NCI-H146 treated with DMSO at 0.1 percent for 48 hours (cell line): Measurements from ENCODE around the gene IMMT.
"Not testable (repeated sequence)": the region's sequence is repeated elsewhere in the genome, so short reads cannot be mapped to it uniquely, and the experiment has no call there.

Source experiments
- DNase-seq: peaks from one replicate; lab custom pipeline; 2025; ENCODE audit not compliant: unreplicated experiment; lab: John Stamatoyannopoulos, UW

The IMMT gene

DNA sequence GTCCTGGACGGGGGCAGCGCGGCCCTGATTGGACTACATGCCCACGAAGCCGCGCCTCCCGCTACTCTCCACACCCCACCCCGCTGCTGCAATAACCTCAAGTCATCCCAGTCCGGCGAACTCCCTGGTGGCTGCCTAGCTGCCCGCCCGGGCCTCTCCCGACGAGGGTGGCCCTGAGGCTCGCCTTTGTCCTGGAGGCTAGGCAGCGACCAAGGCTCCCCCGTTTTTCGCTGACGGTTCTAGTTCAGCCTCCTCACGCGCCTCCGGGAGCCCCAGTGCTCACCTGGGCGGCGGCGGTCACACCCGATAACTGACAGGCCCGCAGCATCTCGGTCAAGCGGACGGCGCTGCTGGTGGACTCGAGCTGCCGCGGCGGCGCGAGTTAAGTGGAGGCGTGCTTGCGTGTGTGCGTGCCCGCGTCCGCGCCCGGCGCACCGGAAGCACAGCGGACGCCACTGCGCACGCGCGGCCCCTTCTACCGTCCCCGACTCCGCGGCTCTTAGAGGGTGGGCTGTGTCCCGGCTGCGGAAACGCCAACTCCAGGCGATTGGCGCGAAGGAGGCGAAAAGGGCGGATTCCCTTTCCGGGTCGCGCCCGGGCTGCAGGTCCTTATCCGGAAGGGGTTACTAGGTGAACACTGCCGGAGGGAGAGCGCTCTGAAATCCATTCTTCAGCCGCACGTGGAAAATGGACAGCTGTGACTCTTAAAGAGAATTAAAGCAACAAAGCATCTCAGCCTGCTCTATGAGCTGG, at the start of gene IMMT:
TSS of gene IMMT (minus strand) at position 408 of the 753 bp plus-strand sequence. CDS start at position 328, 80 bp downstream.
- peak; percentile 94 for DNase-seq

DNA sequence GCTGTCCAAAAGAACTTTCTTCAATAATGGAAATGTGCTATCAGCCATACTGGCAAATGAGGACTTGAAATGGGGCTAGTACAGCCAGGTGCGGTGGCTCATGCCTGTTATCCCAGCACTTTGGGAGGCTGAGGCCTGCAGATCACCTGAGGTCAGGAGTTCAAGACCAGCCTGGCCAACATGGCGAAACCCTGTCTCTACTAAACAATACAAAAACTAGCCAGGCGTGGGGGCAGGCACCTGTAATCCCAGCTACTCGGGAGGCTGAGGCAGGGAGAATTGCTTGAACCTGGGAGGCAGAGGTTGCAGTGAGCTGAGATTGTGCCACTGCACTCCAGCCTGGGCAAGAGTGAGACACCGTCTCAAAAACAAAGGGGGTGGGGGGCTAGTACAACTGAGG, 49.5 kb upstream of the IMMT start:
- DNase-seq, result not testable (repeated sequence)

DNA sequence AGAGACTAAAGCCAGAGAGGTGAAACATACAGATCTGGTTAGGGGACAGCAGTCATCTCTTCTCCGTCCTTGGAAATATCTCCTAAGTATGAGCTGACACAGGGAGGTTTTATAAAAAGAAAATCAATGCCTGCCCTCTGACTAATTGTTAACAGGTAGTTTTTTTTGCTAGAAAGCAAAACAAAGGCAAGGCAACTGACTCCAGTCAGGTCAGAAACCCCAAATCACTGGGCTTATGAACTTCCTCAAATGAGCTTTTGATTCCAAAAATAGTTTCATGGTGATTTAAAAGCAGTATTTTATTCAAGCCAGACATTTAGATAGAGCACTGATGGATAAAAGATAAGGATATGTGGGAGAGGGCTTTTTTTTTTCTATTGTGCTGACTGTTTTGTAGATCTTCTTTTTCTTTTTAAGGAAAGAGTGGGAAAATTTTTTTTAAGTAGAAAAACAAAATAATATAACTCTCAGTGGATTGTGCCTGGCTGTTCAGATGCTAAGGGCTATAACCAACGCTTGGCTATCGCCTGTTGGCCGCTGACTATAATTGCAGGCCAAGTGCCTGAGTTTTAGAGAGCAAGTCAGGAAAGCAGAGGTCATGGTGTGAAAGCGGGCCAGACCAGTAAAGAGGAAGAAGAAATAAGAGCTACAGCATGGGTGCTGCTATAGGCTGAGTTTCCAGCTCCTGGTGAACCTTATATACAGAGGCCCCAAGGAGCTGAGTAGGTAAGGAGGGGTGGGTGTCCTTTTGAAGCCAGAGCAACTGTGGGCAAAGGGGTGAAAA, 48.9 kb upstream of the IMMT start:
- DNase-seq, result no peak

DNA sequence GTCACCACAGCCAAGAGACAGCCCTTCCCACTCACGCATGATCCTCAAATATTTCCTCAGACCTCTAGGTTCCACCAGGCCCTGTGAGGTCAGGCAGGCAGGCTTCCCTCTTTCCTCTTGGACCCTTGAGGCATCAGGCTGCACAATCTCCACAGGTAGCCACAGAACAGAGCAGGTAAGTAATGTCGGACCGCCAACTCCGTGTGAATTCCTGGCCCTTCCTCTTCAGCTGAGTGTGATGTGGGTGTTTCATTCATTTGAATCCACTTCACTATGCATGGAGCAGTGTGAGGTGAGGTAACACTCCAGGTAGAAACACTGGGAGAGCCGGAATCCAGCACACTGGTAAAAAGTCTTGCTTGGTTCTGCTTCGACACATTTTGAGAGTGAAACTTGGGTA, 48.0 kb upstream of the IMMT start:
- no peak for DNase-seq

DNA sequence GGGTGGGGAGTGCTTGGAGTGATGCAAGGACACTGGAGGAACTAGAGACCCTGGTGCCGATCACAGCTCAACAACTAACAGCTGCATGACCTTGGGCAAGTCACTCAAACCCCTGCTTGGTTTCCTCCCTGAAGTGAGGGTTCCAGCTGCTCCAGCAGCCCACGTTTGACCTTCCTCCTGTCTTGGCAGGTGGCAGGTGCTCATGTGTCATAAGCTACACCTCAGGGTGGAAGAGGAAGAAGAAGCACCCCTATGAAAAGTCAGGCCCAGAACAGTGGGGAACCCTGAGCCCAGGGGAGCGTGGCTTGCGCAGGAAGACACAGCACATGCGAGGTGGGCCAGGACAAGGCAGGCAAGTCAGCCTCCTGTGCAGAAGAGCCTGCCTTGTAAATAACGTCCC, 46.3 kb upstream of the IMMT start:
- DNase-seq, result no peak

DNA sequence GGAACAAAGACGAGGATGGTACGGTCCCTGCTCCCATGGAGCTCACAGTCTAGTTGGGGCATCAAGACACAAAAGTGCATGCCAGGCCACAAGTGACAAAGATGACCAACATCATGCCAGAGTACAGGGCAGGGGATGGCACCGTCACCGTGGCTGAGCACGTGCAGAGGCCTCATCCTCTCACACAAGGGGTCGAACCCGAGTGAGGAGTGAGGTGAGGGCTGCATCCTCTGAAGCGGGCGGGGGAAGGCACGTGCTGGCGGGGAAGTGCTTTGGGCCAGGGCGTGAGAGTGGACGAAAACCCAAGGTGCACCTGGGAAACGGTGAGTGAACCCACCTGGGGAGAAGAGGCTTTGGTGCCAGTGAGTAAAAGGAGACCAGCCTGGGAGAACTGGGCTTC, 45.0 kb upstream of the IMMT start:
- no peak for DNase-seq

DNA sequence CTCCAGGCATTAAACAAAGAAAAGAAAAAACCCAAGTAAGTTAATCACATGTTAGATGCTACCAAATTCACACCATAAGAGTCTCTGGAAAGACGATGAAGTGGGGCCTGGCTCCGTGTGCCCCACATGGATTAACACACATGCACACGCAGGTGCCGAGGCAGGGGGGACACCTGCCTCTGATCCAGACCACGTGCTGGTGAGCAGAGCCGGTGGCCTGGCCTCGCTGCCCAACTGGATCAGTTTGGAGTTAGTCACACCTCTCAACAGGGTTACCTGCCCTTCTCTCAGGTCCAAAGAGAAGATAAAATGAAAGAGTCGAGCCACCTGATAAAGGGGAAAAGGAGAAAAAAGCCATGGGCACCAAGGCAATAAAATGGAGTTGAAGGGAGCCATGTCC, 44.5 kb upstream of the IMMT start:
- DNase-seq, result no peak

DNA sequence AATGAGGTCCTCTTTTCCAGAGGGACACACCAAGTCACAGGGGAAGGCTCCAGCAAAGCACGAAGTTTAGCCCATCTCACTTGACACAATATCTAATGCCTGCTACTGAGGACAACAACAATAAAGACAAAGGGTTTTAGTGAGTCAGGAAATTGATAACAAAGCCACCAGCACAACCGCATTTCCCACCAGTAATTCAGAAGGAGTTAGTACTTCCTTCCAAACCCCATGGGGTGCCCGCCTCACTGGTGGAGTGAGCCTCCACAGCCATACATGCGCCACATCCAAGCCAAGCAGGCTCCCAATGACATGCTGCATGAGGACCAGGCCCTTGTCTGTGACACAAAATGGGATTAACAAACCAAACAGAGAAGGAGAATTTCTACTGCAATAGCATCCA, 44.1 kb upstream of the IMMT start:
- no peak for DNase-seq

DNA sequence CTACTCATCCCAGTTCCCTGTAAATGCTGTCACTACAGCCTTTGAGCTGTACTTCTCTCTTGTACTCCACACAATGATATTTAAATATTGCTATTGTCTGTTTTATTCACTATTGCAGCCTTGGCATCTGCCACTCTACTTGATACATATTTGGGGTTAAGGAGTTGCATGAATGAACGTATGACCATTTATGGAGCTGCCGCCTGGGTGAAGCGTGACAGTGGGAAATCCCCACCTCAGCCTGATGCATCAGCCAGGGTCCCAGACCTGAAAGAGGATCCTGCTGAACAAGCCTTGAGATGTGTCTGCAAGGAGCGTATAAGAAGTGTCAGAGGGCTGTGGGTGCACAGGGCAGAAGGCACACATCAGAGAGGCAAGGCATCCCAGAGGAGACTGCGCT, 43.1 kb upstream of the IMMT start:
- no peak for DNase-seq

DNA sequence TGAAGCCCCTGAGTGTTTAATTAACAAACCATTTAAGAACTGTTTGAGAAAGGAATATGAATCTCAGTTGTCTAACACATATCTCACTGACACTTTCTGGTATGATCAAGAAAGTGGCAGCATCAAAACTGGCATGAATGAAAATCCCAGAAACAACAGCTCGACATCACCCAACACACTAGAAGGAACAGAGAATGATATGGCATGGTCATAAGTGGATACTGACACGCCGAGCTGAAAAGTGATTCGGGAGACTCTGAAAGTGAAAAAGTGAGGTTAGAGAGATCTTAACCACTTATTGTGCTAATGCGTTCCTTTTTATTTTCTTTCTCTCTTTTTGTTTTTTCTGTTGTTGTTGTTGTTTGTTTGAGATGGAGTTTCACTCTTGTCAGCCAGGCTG, 41.9 kb upstream of the IMMT start:
- no peak for DNase-seq

DNA sequence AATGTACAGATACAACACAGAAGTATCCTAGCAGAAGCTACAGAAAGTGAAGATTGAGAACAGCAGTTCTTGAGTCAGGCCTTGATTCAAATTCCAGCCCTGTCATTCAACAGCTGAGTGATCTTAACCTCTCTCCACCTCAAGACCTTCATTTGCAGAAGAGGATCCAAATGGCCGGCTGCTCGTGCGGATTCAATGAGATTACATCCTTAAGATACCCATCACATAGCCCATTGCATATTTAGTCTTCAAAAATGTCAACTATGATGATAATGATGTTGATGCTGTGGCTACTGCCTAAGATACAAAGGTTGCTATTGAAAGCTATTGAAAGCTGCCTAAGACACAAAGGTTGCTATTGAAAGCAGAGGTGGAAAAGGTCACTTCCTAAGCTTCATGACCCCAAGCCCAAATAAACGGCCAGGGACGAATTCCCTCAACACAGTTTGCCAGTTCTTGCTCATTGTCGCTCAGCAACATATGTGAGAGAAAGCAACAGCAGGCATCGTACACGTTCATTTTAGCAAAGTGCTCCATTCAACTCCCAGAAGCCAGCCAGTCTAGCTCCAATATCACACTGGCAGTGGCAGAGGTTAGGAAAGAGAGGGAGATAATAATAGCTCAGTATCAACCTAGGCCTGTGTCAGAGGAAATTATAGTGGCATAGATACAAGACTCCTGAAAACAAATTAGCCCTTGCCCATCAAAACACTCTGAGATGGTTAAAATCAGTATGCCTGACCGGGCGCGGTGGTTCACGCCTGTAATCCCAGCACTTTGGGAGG, 40.1 kb upstream of the IMMT start:
- DNase-seq, result no peak

DNA sequence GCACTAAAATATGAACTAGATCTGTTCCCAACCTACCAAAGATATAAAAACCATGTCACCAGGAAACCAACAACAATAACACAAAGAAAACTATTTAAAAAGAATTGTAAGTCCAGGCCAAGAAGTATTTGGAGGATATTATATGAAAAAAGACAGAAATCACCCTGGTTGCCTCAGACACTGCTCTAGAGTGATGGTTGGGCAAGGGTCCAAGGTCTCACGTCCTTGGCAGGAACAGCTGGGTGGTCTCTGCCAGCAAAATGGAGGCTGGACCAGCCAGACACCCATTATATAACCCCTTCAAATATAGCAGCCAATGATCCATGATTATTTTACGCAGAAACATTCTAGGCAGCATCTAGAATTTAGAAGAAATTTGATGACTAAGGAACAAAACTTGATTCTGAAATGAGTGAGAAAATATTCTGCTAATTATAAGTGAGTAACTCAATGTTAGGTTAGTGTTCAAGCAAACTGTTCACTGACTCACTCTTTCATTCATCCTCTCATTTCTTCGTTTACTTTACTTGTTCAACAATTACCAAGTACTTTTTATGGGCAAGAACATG, 39.4 kb upstream of the IMMT start:
- DNase-seq, result no peak

DNA sequence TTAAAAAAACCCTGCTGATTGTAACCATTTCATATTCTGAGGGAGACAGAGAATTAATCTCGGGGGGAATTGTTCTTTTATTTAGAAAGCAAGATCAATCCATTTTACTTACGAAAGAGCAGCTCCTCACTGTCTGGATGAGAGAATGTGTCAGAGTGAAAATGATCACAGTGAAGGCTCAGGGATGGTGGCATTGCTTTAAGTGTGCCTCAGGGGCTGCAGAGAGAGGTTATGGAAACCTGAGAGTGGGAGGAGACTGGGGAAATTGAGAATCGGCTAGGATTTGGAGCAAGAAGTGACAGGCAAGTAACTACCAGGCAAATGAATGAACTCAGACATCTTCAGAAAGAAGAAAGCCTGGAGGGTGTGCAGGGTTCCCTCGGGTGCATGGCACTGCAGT, 38.2 kb upstream of the IMMT start:
- DNase-seq, result no peak

DNA sequence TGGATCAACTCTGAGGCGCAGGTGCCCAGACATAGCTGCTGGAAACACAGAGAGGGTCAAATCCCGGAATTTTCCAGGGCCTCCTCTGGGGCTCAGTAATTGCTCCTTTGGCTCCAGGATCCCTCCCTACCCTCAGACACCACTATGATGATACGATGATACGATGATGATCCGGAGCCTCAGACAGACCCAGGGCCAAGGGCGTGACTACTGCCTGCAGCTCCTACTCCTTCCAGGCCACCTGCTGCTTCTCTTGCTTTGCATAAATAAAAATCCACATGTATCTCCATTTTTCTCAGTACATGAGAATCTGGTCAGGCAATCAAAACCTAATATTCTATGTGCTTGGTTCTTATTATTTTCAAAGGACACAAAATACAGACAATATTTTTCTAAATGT, 37.6 kb upstream of the IMMT start:
- DNase-seq, result no peak

DNA sequence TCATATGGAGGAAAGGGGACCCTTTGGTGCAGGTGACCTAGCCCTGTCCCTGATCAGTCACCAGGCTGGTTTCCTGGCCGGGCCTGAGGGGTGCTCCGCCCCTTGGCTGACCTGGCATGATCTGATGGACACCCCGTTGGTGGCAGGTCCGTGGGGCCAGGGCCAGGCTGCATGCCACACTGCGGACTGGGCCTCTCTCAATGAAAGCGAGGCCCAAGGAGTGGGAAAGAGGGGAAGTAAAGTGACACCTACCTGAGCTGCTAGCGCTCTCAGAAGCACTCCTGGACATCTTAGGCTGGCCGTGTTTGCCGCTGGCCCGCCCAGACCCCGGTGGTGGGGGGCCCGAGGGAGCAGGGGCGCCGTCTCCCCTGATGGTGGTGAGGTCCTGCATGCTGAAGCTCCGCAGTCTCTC, 37.1 kb upstream of the IMMT start:
- no peak for DNase-seq

DNA sequence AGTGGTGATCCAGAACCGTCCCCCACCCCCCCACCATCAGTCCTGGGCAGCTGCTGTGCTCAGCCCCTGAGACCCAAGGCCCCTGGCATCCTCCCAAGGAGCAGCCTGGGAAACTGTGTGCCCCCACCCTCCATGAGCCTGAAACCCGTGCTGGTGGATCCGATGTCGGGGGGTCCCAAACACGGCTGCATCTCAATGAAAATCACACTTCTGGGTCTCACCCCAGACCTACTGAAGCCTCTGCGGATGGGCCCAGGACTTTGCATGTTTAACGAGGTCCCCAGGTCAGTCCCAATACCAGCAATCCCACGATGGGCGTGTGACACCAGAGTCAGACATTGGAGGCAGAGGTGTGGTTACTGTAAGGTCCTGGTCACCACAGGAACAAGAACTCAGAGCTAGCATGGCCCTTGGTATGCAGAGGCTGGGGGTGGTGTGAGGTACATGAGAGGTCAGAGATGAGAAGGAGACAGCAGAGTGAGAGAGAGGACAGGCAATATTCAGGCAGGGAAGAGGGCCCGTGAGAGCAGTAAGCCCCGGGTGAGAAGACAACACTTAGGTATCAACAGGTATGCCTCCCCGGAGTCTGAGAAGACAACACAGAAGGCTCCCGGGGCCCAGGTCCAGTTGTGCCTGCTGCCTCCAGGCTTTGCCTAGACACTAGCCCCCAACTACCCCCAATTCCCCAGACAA, 36.6 kb upstream of the IMMT start:
- no peak for DNase-seq

DNA sequence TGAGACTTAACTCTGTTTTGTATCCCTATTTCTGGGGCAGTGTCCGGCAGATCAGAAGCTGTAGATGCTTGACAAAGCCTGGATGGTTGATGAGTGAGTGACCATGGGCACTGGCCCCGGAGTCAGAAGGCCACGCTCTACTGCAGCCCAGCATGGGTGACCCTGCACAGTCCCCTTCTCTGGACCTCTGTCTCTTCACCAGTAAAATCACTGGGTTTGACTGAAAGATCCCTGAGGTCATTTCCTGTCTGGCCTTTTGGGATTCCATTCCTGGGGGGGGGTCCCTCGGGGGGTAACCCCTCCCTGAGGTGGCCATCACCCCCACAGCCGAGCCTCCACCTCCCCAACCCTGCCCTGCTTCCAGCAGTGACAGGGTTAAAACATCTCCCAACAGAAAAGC, 35.7 kb upstream of the IMMT start:
- no peak for DNase-seq

DNA sequence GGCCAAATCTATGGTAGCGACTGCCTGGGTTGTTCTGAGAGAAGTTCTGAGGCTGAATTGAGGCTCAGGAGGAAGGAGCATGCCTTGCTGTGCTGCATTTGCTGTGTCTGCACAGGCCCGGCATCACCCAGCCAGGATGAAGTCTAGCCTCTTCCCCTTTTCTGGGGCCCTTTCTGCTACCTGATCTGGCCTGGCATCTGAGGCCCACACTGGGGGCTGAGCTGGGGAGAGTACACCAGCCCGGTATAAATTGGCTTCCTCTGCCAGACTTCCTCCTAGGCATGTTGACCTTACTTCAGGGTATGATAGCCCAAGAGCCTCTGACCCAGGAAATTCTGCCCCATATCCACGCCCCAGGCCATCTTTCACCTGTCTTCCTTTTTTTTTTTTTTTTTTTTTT, 34.0 kb upstream of the IMMT start:
- no peak for DNase-seq

DNA sequence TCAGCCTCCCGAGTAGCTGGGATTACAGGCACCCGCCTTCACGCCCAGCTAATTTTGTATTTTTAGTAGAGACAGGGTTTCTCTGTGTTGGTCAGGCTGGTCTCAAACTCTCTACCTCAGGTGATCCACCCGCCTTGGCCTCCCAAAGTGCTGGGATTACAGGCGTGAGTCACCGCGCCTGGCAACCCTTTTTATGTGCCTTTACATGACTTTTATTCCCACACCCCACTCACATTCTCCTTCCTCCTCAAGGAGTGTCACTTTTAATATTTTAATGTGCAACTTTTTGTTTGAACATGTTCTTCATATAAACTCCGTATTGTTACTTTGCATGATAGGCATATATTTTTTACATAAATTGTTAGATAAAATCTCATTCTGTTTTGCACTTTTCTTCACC, 33.3 kb upstream of the IMMT start:
- not testable (repeated sequence) for DNase-seq

DNA sequence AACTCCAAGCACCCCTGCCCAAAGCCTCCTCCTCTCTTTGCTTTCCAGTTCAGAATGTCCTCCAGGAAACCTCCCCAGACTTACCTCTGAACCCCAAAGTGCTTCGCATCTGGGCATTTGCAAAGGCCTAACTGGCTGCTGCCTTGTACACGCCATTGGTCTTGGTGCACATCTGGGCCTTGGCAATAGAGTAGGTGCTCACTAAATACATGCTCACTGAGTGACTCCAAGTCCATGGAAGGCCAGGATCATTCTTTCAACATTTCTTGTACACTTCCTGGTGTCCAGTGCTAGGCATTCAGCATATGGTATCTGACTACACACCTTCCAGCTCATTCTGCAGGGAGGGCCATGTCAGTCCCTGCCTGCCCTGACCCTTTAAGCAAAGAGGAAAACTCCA, 32.4 kb upstream of the IMMT start:
- DNase-seq, result no peak
